Neural progenitor cell (in vitro differentiated cells): ENCODE data around the gene BAAT. TPM values are rescaled to one million over a fixed set of nuclear protein-coding genes. Genes with fewer than 3 reads are reported as not detected.

Source experiments
- DNase-seq: peaks from one replicate; pipeline ENCODE4 v3.0.0-alpha.2; 2016; ENCODE audit warnings: low spot score
- H2AFZ ChIP-seq: fragments of 200-600 bp; sonication (generic); replicated peaks from 2 replicates; pipeline ENCODE4 v1.6.1; 2016; ENCODE audit warnings: antibody characterized with exemption
- H3F3A ChIP-seq: fragments of 200-600 bp; sonication (generic); 2 replicates; pipeline ENCODE4 v1.6.1; 2016; ENCODE audit warnings: antibody characterized with exemption, low read depth
- H3K27ac ChIP-seq: fragments of 200-600 bp; sonication (generic); 2 replicates; pipeline ENCODE4 v1.5.1; 2016; ENCODE audit warnings: mild to moderate bottlenecking
- H3K27me3 ChIP-seq: fragments of 200-600 bp; sonication (generic); 2 replicates; pipeline ENCODE4 v1.6.1; 2016; ENCODE audit warnings: mild to moderate bottlenecking, moderate library complexity
- H3K36me3 ChIP-seq: fragments of 200-600 bp; sonication (generic); 2 replicates; pipeline ENCODE4 v1.5.1; 2016
- H3K4me1 ChIP-seq: fragments of 200-600 bp; sonication (generic); 2 replicates; pipeline ENCODE4 v1.6.1; 2016; ENCODE audit warnings: mixed run types
- H3K4me2 ChIP-seq: fragments of 200-600 bp; sonication (generic); 2 replicates; pipeline ENCODE4 v1.6.1; 2016
- H3K4me3 ChIP-seq: fragments of 200-600 bp; sonication (generic); 2 replicates; pipeline ENCODE4 v1.5.1; 2016
- H3K79me2 ChIP-seq: fragments of 200-600 bp; sonication (generic); 2 replicates; pipeline ENCODE4 v1.6.1; 2016; ENCODE audit warnings: low read depth
- H3K9ac ChIP-seq: fragments of 200-600 bp; sonication (generic); 2 replicates; pipeline ENCODE4 v1.6.1; 2016
- H3K9me3 ChIP-seq: fragments of 200-600 bp; sonication (generic); 2 replicates; pipeline ENCODE4 v1.5.1; 2016; ENCODE audit warnings: low read depth
- H4K20me1 ChIP-seq: fragments of 200-600 bp; sonication (generic); 2 replicates; pipeline ENCODE4 v1.6.1; 2016; ENCODE audit warnings: low read depth
- H3K27ac Mint-ChIP-seq: 3 replicates; pipeline ENCODE4 v1.8.0; 2021; ENCODE audit warnings: mixed read lengths
- H3K27me3 Mint-ChIP-seq: 2 replicates; pipeline ENCODE4 v1.8.0; 2022; ENCODE audit warnings: low read depth, mild to moderate bottlenecking, inconsistent platforms, moderate library complexity, mixed read lengths; ENCODE audit not compliant: insufficient read depth
- H3K36me3 Mint-ChIP-seq: 3 replicates; pipeline ENCODE4 v1.8.0; 2021; ENCODE audit warnings: mixed read lengths
- H3K4me1 Mint-ChIP-seq: 3 replicates; pipeline ENCODE4 v1.8.0; 2021; ENCODE audit warnings: mixed read lengths
- H3K4me3 Mint-ChIP-seq: 3 replicates; pipeline ENCODE4 v1.8.0; 2021; ENCODE audit warnings: mild to moderate bottlenecking, moderate library complexity, mixed read lengths
- H3K9me3 Mint-ChIP-seq: 3 replicates; pipeline ENCODE4 v1.8.0; 2020; ENCODE audit warnings: mixed read lengths
- EZH2 ChIP-seq: fragments of 200-600 bp; sonication (generic); IDR thresholded peaks from 2 replicates; pipeline ENCODE4 v1.6.1; 2017; ENCODE audit warnings: antibody characterized with exemption, mild to moderate bottlenecking, moderate library complexity
- EZH2phosphoT487 ChIP-seq: fragments of 200-600 bp; sonication (generic); IDR thresholded peaks from 2 replicates; pipeline ENCODE4 v1.6.1; 2017; ENCODE audit warnings: antibody characterized with exemption
- total RNA-seq: library from RNA; depleted of rRNA; stranded (reverse); fragments of >200 nt; gene quantifications from 2 replicates; pipeline ENCODE4 v1.2.3, GENCODE V29; 2015; ENCODE audit warnings: low replicate concordance
- TF ChIP-seq, protein P1 (sequence below): fragments of 200-600 bp; sonication (generic); IDR thresholded peaks from 2 replicates; pipeline ENCODE4 v1.5.1; 2017; ENCODE audit warnings: antibody characterized with exemption, mild to moderate bottlenecking

Gene BAAT
- total RNA-seq, 1 donor from 2014 or later = 0.09 TPM

DNA sequence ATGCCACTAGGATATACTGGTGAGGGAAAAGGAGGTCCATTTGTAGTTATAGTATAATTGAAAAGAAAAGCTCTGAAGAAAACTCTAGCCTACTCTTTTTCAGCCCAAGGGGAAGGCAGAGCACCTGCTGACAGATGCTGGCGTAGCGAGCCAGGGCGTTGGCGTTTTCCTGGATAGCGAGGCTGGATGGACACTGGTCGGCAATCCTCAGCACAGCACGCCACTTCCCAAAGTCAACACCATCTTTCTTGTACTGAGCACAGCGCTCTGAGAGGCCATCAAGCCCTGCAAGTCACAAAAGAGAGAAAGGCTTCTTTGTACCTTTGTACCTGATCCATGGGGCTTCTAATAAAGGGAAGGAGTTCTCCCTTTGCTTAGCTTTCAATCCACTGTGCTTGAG is 42.6 kb upstream of the BAAT start:
- Histone ChIP-seq H3K9me3 (no peaks in the 10 kb centered on the region), H3K27ac (no peak overlapping the region), H3K9ac (no peak overlapping the region), H3K4me1 (no peaks in the 10 kb centered on the region), H3F3A (no peaks in the 10 kb centered on the region), H3K4me2 (no peak overlapping the region), H3K79me2 (no peaks in the 10 kb centered on the region), H3K4me3 (no peak overlapping the region), H3K27me3 (no peaks in the 10 kb centered on the region), H2AFZ (no peak overlapping the region), H3K36me3 (no peaks in the 10 kb centered on the region), H4K20me1 (no peaks in the 10 kb centered on the region)
- H3K27ac Mint-ChIP-seq = no peak overlapping the region
- TF ChIP-seq EZH2 (no peak), EZH2phosphoT487 (no peak)
- TF ChIP-seq, protein P1, sequence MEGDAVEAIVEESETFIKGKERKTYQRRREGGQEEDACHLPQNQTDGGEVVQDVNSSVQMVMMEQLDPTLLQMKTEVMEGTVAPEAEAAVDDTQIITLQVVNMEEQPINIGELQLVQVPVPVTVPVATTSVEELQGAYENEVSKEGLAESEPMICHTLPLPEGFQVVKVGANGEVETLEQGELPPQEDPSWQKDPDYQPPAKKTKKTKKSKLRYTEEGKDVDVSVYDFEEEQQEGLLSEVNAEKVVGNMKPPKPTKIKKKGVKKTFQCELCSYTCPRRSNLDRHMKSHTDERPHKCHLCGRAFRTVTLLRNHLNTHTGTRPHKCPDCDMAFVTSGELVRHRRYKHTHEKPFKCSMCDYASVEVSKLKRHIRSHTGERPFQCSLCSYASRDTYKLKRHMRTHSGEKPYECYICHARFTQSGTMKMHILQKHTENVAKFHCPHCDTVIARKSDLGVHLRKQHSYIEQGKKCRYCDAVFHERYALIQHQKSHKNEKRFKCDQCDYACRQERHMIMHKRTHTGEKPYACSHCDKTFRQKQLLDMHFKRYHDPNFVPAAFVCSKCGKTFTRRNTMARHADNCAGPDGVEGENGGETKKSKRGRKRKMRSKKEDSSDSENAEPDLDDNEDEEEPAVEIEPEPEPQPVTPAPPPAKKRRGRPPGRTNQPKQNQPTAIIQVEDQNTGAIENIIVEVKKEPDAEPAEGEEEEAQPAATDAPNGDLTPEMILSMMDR = no peak
- H3K9me3 Mint-ChIP-seq = no peaks in the 10 kb centered on the region
- no peaks in the 10 kb centered on the region for H3K36me3 Mint-ChIP-seq
- H3K4me1 Mint-ChIP-seq = no peaks in the 10 kb centered on the region
- peaks cover 4% of the 10 kb centered on the region for H3K27me3 Mint-ChIP-seq
- no peak overlapping the region for H3K4me3 Mint-ChIP-seq
- no peak for DNase-seq

DNA sequence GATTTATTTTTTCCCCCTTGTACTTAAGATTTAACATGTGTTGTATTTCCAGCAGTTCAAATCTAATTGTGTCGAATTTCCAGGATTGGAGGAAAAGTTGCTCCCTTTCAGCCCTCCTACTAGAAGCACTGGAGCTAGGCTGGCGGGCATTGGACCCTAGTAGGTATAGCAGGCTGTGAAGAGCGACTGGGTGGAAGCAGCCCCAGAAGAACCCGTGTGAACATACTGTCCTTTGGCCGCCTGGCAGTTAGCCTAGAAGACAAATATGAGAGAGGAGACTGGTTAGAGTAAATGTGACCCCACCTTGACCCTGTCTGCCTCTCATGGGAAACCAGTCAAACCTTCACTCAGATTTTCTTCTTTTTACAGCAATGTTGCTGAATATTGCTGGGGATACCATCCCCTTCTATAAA is 36.9 kb upstream of the BAAT start:
- Histone ChIP-seq H3K27ac (no peak overlapping the region), H3K4me3 (no peak overlapping the region), H4K20me1 (no peaks in the 10 kb centered on the region), H3K4me2 (no peak overlapping the region), H3K36me3 (no peaks in the 10 kb centered on the region), H3K9me3 (no peaks in the 10 kb centered on the region), H3K9ac (no peak overlapping the region), H2AFZ (no peak overlapping the region), H3K27me3 (no peaks in the 10 kb centered on the region), H3K4me1 (no peaks in the 10 kb centered on the region), H3F3A (no peaks in the 10 kb centered on the region), H3K79me2 (no peaks in the 10 kb centered on the region)
- H3K27me3 Mint-ChIP-seq = no peaks in the 10 kb centered on the region
- TF ChIP-seq EZH2phosphoT487 = no peak
- TF ChIP-seq EZH2 = no peak
- TF ChIP-seq, protein P1 = no peak
- H3K4me3 Mint-ChIP-seq = no peak overlapping the region
- H3K4me1 Mint-ChIP-seq = no peaks in the 10 kb centered on the region
- peaks cover 6% of the 10 kb centered on the region for H3K36me3 Mint-ChIP-seq
- peaks cover 4% of the 10 kb centered on the region for H3K9me3 Mint-ChIP-seq
- no peak for DNase-seq
- no peak overlapping the region for H3K27ac Mint-ChIP-seq

DNA sequence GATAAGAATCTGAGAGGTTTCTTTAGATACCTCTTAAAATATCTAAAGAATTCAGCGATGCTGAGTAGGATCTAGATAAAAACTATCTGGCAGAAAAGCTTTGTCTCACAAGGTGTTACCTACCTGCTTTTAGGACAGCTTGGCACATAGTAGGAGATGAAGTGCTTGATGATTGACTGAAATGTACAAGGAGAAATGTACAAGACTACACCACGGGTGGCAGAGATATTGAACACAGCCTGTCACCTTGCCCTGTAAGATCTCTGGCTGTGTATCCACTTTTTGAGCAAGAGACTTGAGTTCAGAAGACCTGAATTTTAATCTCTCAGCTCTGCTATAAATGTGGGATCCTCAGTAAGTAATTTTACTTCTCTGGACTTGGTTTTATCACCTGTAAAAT is 35.1 kb upstream of the BAAT start:
- TF ChIP-seq, protein P1 = no peak
- TF ChIP-seq EZH2 (no peak), EZH2phosphoT487 (no peak)
- H3K4me1 ChIP-seq = no peaks in the 10 kb centered on the region
- no peaks in the 10 kb centered on the region for H4K20me1 ChIP-seq
- no peak overlapping the region for H3K27ac ChIP-seq
- no peaks in the 10 kb centered on the region for H3K36me3 ChIP-seq
- no peaks in the 10 kb centered on the region for H3F3A ChIP-seq
- no peak overlapping the region for H3K9ac ChIP-seq
- no peak overlapping the region for H3K27ac Mint-ChIP-seq
- peaks cover 7% of the 10 kb centered on the region for H3K9me3 Mint-ChIP-seq
- H3K27me3 ChIP-seq = no peaks in the 10 kb centered on the region
- no peaks in the 10 kb centered on the region for H3K27me3 Mint-ChIP-seq
- no peaks in the 10 kb centered on the region for H3K79me2 ChIP-seq
- no peak overlapping the region for H3K4me2 ChIP-seq
- H3K4me3 ChIP-seq = no peak overlapping the region
- no peak overlapping the region for H3K4me3 Mint-ChIP-seq
- DNase-seq = no peak
- no peaks in the 10 kb centered on the region for H3K9me3 ChIP-seq
- peaks cover 12% of the 10 kb centered on the region for H3K36me3 Mint-ChIP-seq
- no peak overlapping the region for H2AFZ ChIP-seq
- no peaks in the 10 kb centered on the region for H3K4me1 Mint-ChIP-seq
